NCI-H1048 (cell line): ENCODE results near the gene PIK3R5.

Experiments used
- DNase-seq: peaks from one replicate; lab custom pipeline; 2025; lab: John Stamatoyannopoulos, UW

Gene PIK3R5

DNA sequence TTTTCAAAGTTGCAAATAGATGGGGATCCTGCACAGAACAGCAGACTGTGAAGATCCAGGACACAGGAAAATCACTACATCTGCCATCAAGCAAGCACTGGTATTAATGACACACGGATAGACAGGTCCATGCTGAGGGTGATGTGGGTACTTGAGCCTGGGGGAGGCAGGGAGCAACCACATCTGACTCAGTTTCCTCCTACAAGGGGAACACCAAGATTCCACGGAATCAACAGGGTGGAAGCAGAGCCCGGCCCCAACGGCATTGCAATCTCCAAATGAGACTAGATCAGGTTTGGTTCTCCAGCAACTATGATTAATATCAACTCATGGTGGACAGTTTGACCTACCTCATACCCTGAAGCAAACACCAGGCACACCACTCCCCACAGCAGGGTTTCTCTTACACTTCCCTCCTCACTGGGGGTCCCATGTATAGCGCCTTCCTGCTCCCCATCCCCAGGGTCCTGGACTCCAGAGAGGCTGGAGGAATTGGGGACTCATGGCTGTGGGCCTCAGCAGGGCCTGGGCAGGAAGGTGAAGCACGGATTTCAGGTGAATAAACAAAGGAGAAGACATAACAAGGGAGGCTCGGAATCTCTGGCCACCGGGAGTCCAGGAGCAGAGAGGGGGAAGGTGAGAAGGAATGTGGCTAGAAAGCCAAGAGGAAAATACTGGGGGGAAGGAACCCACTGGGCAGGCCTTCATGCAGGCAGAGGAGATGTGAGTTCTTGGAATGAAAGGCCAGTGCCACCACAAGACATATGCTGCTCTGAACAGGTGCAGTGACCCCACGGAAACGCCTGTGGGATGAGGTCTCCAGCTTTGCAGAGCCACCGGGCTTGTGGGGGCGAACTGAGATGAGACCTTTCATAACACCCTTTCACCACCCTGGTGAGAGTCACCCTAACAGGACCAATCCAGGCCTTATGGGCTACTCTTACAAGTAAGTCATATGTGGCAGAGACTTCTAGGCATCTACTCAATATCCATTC, 68.6 kb downstream of the PIK3R5 start:
- DNase-seq = no peak

GRCh38 chr17:8896087-8896486, 69.4 kb downstream of the PIK3R5 start:
- no peak for DNase-seq

DNA sequence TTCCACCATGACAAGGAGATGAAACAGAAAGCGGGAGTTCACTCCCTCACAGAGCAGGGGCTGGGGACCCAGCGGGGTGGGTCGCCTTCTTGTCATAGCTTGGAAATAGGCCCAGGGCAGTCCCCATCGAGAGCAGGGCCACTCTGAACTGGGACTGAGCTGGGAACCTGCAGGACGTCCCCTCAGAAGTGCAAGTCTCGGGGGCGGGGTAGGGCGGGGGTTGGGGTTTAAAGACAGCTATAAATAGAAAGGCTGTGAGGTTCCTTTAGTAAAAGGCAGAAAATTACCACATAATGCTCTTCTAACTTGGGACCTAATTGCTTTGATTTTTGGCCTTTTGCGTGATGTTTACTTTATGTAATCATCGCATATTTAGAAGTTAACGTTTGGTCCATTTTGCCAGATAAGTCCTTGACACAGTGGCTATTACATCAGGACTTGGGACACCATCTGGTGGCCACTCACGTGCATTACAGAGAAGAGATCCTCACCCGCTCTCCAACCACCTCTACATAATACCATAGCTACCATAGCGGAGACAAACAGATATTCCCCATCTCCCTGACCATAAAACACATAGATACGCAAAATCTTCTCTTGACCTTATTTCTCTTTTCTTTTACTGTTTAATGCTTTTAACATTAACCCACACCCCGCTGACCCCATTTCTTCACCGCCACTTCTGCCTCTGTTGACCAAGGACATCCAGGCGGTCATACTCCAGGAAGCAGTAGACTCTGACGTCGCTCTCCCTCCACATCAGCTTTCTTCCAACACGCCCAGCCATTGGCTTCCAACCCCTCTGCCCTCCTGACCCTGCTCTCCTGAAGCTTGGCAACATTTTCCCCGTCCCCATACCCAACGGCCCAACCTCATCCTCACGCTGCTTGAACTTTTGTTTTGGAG, 70.6 kb downstream of the PIK3R5 start:
- DNase-seq = peak; percentile 47

- DNase-seq = no peak
Measured at GRCh38 chr17:8894202-8894671, 71.3 kb downstream of the PIK3R5 start.

DNA sequence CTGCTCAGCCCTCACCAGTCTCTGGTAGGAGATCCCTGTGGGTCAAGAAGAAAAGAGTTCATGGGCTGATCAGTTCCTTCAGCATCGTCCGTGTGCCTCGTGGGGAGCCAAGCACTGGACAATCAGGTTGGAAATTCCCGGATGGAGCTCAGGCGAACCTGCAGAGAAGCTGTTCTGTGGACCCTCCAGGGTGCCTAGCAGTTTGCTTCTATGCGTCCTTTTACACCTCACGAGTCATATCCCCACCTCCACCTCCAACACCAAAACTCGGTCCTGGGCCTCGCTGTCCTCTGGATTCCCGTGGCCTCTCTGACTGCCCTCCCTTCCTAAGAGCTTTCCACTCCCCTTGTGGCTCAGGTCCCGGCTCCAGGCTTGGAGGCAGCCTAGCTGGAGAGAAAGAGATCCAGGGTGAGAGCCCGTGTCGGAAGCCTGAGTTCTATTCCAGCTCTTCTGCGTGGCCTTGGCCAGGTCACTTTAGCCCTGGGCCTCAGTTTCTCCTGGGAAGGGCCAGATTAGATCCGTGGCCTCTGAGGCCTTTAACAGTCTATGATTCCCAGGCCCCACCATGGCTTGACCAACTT, 71.8 kb downstream of the PIK3R5 start:
- DNase-seq = no peak

GRCh38 chr17:8893059-8893458, 72.4 kb downstream of the PIK3R5 start:
- no peak for DNase-seq

- DNase-seq = no peak
Measured at GRCh38 chr17:8892338-8892690, 73.2 kb downstream of the PIK3R5 start.

GRCh38 chr17:8890671-8891070, 74.8 kb downstream of the PIK3R5 start:
- no peak for DNase-seq

DNA sequence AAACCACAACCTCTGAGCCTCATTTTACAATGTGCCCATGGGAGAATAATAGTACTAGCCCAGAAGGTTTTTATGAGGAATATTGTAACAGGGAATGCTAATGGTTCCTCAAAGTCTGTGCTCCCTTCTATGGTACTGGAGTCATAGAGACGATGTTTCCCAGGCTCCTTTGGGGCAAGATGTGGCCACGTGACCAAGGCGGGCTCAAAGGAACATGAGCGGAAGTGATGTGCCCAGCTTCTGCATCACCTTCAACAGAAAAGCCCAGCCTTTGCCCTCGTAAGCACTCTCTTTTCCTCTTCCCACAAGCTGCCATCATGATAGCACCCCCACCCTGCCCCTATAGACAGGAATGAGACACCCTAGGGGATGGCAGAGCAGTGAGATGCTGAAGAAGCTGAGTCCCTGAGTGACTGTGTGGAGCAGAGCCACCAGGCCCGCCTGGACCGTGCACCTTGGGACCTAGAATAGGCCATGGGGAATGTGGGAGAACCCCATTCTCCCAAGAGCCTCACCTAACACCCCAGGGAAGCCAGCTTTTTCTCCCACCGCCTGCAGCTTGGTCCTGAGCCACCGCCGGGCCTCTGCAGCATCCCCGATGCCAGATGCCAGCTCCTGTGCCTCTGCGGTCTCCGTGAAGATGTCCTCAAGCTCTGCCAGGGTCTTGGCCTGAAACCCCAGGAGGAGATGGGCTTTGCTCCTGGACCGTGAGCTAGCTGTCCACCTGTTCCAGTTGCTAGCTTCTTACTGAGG, 75.9 kb downstream of the PIK3R5 start:
- DNase-seq = no peak

DNA sequence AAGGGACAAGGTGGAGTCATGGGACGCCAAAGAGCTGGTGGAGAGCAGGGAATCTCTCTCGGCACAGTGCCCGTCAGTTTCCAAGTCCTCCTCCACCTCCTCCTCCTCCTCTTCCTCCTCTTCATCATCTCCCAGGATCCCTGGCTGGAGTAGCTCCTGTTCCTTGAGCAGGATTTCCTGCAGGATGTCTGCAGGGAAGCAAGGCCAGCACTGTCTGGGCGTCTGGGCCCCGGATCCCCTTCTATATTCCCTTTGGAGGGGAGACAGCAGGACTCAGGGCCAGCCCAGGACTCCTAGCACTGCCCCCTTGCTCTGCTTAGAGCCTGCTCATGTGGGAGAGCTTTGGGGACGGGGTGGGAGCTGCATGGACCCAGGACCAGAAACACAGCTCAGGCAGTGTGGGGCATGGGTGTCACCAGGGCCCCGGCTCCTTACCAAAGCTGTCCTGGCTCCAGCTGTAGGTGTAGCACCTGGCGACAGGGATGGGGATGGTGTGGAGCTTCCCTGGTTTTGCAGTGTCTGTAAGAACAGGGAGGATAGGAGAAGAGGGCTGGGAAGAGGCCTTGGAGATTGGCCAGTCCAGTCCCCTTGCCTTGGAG, 76.7 kb downstream of the PIK3R5 start:
- DNase-seq = no peak

DNA sequence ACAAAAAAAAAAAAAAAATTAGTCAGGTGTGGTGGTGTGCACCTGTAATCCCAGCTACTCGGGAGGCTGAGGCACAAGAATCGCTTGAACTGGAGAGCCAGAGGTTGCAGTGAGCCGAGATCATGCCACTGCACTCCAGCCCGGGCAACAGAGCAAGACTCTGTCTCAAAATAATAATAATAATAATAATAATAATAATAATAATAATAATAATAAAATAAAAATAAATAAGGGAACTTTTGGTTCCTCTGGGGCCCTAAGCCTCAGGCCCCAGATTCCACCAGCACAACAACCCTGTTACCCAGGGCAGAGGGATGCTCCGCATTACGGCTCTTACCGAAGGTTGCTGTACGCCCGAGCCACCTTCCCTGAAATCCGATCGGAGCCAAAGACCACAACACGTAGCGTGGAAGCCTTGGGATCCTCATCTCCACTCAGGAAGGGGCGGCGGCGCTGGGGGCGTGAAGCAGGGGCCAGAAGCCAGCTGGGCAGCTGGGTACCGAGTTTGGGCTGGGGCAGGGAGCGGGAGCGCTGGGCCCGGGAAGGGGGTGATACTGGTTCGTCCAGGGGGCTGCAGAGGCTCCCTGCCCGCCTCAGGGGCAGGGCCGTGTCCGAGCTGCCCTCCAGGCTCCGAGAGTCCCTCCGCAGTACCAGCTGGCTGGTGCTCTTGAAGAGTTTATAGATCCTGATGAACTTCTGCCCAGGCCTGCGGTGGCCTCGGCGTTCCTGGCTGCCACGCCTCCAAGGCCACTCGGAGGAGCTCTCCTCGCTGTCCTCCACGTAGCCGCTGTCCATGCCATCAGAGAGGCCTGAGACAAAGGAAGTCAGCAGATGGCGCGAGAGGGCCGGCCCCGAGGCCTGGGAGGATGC, 77.4 kb downstream of the PIK3R5 start:
- no peak for DNase-seq

DNA sequence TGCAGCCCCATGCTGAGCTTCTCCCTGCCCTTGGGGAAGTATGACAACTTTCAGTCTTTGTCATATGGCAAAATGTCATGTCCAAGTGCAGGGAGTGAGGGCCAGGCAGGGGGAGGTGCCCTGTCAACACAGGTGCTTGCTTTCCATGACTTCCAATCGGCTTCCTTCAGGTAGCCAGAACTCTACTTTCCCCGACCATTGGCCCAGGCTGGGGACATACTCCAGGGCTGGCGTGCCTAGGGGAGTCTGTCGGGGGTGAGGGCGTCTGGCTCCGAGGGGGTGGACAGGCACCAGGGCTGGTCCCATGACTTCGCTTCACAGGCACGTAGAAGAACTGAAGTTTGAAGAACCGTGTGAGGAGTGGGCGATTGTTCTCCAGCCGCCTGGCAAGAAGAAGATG, 78.2 kb downstream of the PIK3R5 start:
- no peak for DNase-seq

DNA sequence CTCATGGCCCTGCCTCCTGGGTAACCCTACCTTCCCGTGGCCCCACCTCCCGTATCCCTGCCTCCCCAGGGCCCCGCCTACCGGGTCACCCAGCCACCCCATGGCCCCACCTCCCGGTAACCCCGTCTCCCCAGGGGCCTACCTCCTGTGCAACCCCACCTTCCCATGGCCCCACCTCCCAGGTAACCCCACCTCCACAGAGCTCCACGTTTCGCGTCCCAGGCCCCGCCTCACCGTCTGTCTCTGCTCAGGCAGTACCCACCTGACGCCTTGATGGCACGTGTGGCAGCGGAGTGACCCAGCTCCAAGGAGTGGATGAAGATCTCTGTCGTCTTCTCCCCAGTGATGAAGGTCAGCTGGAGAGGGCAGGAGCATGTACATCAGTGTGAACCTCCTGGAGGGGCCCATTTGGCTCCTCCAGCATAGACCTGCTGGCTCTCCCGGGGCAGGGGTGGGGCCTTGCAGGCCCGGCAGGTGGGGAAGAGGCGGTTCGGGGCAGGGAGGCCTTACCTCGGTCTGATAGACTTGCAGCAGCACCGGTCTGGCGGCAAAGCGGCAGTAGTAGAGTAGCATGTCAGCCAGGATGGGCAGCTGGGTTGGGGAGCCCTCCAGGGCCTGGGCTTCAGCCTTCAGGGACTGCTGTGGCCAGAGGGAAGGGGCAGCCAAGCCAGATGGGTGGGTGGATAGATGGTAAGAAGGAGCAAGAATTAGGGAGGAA, 79.4 kb downstream of the PIK3R5 start:
- DNase-seq = peak; percentile 57

GRCh38 chr17:8885163-8885966, 80.1 kb downstream of the PIK3R5 start:
- DNase-seq = peak; percentile 67

DNA sequence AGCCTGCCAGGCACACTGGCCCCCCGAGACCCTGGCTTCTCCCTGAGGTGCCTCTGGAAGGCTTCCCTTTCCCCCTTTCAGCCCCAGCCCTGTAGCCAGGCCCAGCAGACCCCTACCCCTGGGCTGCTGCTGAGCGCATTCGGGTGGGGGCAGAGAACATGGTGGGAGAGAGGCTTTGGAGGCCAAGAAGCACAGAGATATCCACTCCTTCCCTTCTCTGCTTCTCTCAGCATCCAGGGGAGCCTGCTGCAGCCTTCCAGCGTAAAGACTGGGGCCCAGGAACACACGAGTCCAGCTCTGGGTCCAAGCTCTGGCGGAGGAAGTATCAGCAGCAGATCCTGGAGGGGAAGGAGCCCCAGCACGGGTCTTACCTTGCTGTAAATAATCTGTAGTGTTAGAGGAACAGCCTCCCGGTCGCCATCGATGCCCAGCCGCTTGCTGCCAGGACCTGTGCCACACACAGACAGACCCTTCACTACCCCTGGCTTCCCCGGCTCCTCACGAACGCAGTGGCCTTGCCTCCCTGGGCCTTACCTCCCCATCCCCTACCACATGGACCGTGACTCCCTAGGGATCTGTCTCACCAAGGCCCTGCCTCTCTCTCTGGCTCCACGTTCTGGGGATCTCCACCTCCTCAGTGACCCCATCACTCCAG, 81.0 kb downstream of the PIK3R5 start:
- DNase-seq = no peak

DNA sequence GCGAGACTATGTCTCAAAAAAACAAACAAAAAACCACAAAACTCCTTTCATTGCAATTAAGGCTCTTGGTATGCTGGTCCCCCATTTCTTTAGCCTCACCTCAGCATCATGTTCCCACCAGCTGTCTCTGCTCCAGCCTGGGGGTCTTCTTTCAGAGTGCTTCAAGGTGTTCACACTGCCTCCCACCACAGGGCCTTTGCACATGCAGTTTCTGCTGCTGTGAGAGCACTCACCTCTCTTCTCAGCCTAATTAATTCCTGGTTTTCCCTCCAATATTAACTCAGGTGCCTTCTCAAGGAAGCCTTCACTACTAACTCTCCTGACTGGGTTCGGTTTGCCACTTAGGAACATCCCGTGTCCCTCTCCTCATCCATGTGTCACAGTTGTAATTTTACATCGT, 82.2 kb downstream of the PIK3R5 start:
- no peak for DNase-seq

GRCh38 chr17:8881606-8882005, 83.9 kb downstream of the PIK3R5 start:
- no peak for DNase-seq

DNA sequence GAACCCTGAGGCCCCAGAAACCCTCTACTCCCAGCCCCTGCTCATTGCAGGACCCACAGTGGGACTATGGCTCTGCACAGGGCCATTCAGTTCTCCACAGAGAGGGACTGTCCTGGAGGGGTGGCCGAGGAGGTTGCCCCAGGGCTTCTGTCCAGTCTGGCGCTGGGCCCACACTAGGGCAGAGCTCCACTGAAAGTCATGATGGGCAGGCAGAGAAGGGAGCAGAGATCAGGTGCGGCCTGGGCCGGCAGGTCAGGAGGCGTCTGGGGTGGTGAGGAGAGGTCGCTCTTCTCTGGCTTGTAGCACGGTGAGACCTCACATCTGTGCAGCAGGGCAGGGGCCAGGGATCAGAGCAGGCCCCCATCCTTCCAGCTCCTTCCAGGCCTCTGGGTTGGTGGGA, 85.0 kb downstream of the PIK3R5 start:
- no peak for DNase-seq
